ENCODE measurements around the gene DNAAF5. TPM values are rescaled to one million over a fixed set of nuclear protein-coding genes. Genes with fewer than 3 reads are reported as not detected.

DNAAF5 gene
- total RNA-seq (2011; cell fraction: chromatin; rRNA removed; ENCODE audit: low replicate concordance) = 43.7 and 77.7 TPM in 2 replicates
- 48.7 and 57.2 TPM in 2 replicates for total RNA-seq (2011; cell fraction: nucleolus; rRNA removed)
- total RNA-seq (2011; cell fraction: nucleoplasm; rRNA removed) = 27.9 and 34.8 TPM in 2 replicates
- total RNA-seq (2014; rRNA removed) (35.3 and 61.8 TPM in 2 replicates), total RNA-seq (2014; rRNA removed; fragmentation: Illumina TruSeq; extraction: Trizol) (14.2 and 16.4 TPM in 2 replicates), total RNA-seq (2015; rRNA removed; fragmentation: Illumina TruSeq; extraction: Trizol) (19.1 and 20.8 TPM in 2 replicates), total RNA-seq (2021) (69.7 and 69.9 TPM in 2 replicates), polyA plus RNA-seq (2011; rRNA removed) (12.3 and 33.1 TPM in 2 replicates), polyA plus RNA-seq (2014; fragmentation: Illumina TruSeq; extraction: Trizol) (20.3 and 41.8 TPM in 2 replicates), polyA plus RNA-seq (2014; fragmentation: Nextera tagmentation; extraction: Ambion mirVana) (1 to 10 TPM; 3.1 to 5.1 TPM), polyA plus RNA-seq (2014; rRNA removed) (31.9 and 34.0 TPM in 2 replicates), polyA minus RNA-seq (2011; rRNA and poly(A)+ RNA removed) (16.2 and 19.7 TPM in 2 replicates), Bru-seq, nascent RNA (percentile 70 among the genes with signal in this experiment), BruChase-seq, experiment 1, labeled RNA remaining after a 2-hour chase (percentile 76 among the genes with signal in this experiment), BruChase-seq, experiment 2, labeled RNA remaining after a 6-hour chase (percentile 79 among the genes with signal in this experiment)
- 24.9 and 63.1 TPM in 2 replicates for polyA plus RNA-seq (2011; cell fraction: cytosol; rRNA removed)
- polyA plus RNA-seq (2011; cell fraction: nucleus; rRNA removed) = 29.7 and 48.2 TPM in 2 replicates
- polyA plus RNA-seq (2012) = 35.7 and 58.0 TPM in 2 replicates
- 41.6 and 44.6 TPM in 2 replicates for polyA minus RNA-seq (2011; cell fraction: cytosol; rRNA and poly(A)+ RNA removed)
- polyA minus RNA-seq (2011; cell fraction: nucleus; rRNA and poly(A)+ RNA removed) = 20.3 and 25.7 TPM in 2 replicates
- long read RNA-seq, experiment 1, transcript DNAAF5-201 (13 exons, 3,410 nt) = major isoform, 187 of 425 reads
- long read RNA-seq, experiment 1, partial matches to known transcripts = 143 of 425 reads
- long read RNA-seq, experiment 1, other reads (novel, unspliced or antisense) = 92 of 425 reads
- long read RNA-seq, experiment 2, transcript DNAAF5-201 (13 exons, 3,410 nt) = major isoform, 61 of 115 reads
- long read RNA-seq, experiment 2, partial matches to known transcripts = 28 of 115 reads
- long read RNA-seq, experiment 2, other reads (novel, unspliced or antisense) = 24 of 115 reads
- long read RNA-seq, experiment 3, transcript DNAAF5-201 (13 exons, 3,410 nt) = major isoform, 5 of 15 reads
- long read RNA-seq, experiment 3, partial matches to known transcripts = 8 of 15 reads
- long read RNA-seq, experiment 3, other reads (novel, unspliced or antisense) = 2 of 15 reads

GRCh38 chr7:726084-726853 is at the start of gene DNAAF5:
TSS of gene DNAAF5 (plus strand) at chr7:726699. CDS start at chr7:726721, 22 bp downstream.
- H3K4me1 ChIP-seq (replicated peaks in 1 of 2; ENCODE audit: control insufficient read depth in 2 of 2, insufficient read depth in 2 of 2, low read length in 2 of 2) = peaks cover 23 to 43% of the 10 kb centered on the region in 2 experiments; a peak in 4 of 5 replicates
- peaks cover 72% of the 10 kb centered on the region for H3K79me2 ChIP-seq (ENCODE audit: control insufficient read depth, insufficient read depth, low read length)
- TF ChIP-seq U2AF1 (optimal IDR thresholded peaks at IDR 0.05; ENCODE audit: low read depth, low read length) (peak; percentile 70), MIER1 (IDR thresholded peaks at IDR 0.05; ENCODE audit: low read depth) (no peak), CC2D1A (IDR thresholded peaks at IDR 0.05) (no peak), PYGO2 (tag; IDR thresholded peaks at IDR 0.05) (no peak), EGR1 (conservative IDR thresholded peaks at IDR 0.05) (peak; percentile 40), CBFB (CRISPR knock-in tag; IDR thresholded peaks at IDR 0.05) (no peak), RBBP5 (IDR thresholded peaks at IDR 0.05; ENCODE audit: borderline replicate concordance, insufficient read depth, low read length, poor library complexity, severe bottlenecking) (no peak), SIX5 (IDR thresholded peaks at IDR 0.05; ENCODE audit: borderline replicate concordance in 1 of 2, insufficient read depth in 1 of 2, low read depth in 1 of 2, low read length in 2 of 2) (peak; percentile 21 to 29; a peak in 2 of 4 replicates), MECOM (CRISPR knock-in tag; IDR thresholded peaks at IDR 0.05) (no peak), PCBP1 (IDR thresholded peaks at IDR 0.05; ENCODE audit: low read depth, low read length, poor library complexity, severe bottlenecking) (peak; percentile 78), POLR2B (IDR thresholded peaks at IDR 0.05; ENCODE audit: low read depth, partially characterized antibody) (peak; percentile 45), CBX2 (IDR thresholded peaks at IDR 0.05; ENCODE audit: insufficient read depth, low read length, poor library complexity, severe bottlenecking) (no peak), ZNF398 (CRISPR knock-in tag; IDR thresholded peaks at IDR 0.05) (no peak), ZBTB1 (CRISPR knock-in tag; IDR thresholded peaks at IDR 0.05; ENCODE audit: borderline replicate concordance, low read depth) (peak; percentile 66; the same call in 1 of the 2 replicates)

More at GRCh38 chr7:726084-726853, at the start of gene DNAAF5:
- in situ Hi-C loops (cut with MboI) = no loop called here
- Histone ChIP-seq H3K36me3 (ENCODE audit: control insufficient read depth, insufficient read depth, low read length) (peaks cover 61% of the 10 kb centered on the region), H3K27ac (ENCODE audit: extremely low read depth, low read depth, low read length) (peak within 1 kb of the TSS; percentile 86), H3K9me1 (ENCODE audit: control insufficient read depth, insufficient read depth, low read length) (no peaks in the 10 kb centered on the region), H3K27me3 (ENCODE audit: control insufficient read depth in 2 of 2, insufficient read depth in 2 of 2, low read length in 2 of 2) (no peaks in the 10 kb centered on the region), H3K4me2 (ENCODE audit: insufficient read depth, low read length) (peak within 1 kb of the TSS; percentile 85), H3K9ac (ENCODE audit: insufficient read depth in 1 of 2, low read depth in 2 of 2, low read length in 2 of 2) (peak within 1 kb of the TSS; percentile 84 to 89), H2AFZ (ENCODE audit: low read depth, low read length) (peak within 1 kb of the TSS; percentile 67), H3K4me3 (peak within 1 kb of the TSS; percentile 86), H4K20me1 (replicated peaks; ENCODE audit: control insufficient read depth, insufficient read depth, low read length) (0 out of 2 replicates have a peak, but pooled peaks cover 4% of the 10 kb centered on the region), H3K9me3 (replicated peaks; ENCODE audit: control insufficient read depth, insufficient read depth, low read depth, low read length) (peaks cover 25% of the 10 kb centered on the region)
- POLR2A ChIA-PET = interaction anchor here (0.5 kb wide), 1 partner anchor 85 kb away, joined by 4 read pairs; no protein-coding TSS in a partner anchor
- under 1% methylated on average over 40 of the region's 56 CpGs for WGBS (ENCODE audit: insufficient coverage, low coverage, missing lambda C conversion rate)
- BruUV-seq (replicated peaks) = TSS peak; percentile 78
- intact Hi-C loops (cut with micrococcal nuclease) = loop anchor here (5.0 kb wide), 1 partner anchor 146 kb away; no protein-coding TSS in a partner anchor
- FAIRE-seq (peak; percentile 86), DNase-seq (ENCODE audit: extremely low read depth in 1 of 4, low spot score in 3 of 4) (peak; percentile 85 to 96 (median 88)), ATAC-seq (peak; percentile 94)
- CTCF ChIA-PET (ENCODE audit: low intra/inter-chr PET ratio) = no interaction called here

All from K562 (cell line).